Muscle layer of duodenum (tissue), 2 donors: ENCODE data around the gene GOLGA6D.
"Not testable (repeated sequence)": the region's sequence is repeated elsewhere in the genome, so short reads cannot be mapped to it uniquely, and the experiment has no call there.

Experiments
- H3K27ac ChIP-seq: one replicate; pipeline ENCODE4 v1.7.0; 2013; ENCODE audit warnings: mild to moderate bottlenecking, low read length
- H3K27me3 ChIP-seq: one replicate; pipeline ENCODE4 v1.7.0; 2013; ENCODE audit warnings: low read depth, mild to moderate bottlenecking, control low read depth, low read length
- H3K36me3 ChIP-seq, 2 donors: one replicate each; pipeline ENCODE4 v1.7.0; 2013; ENCODE audit warnings: low read length in 2 of 2, control low read depth in 1 of 2, mild to moderate bottlenecking in 1 of 2; ENCODE audit not compliant: insufficient read depth in 2 of 2, control insufficient read depth in 1 of 2
- H3K4me1 ChIP-seq, 2 donors: one replicate each; pipeline ENCODE4 v1.7.0; 2013; ENCODE audit warnings: low read length in 2 of 2, mild to moderate bottlenecking in 2 of 2, control low read depth in 1 of 2, moderate library complexity in 1 of 2; ENCODE audit not compliant: insufficient read depth in 2 of 2, control insufficient read depth in 1 of 2
- H3K4me3 ChIP-seq, 2 donors: one replicate each; pipeline ENCODE4 v1.7.0; 2013; ENCODE audit warnings: low read length in 2 of 2, low read depth in 1 of 2, mild to moderate bottlenecking in 1 of 2
- H3K9me3 ChIP-seq, 2 donors: one replicate each; pipeline ENCODE4 v1.7.0; 2013; ENCODE audit warnings: low read length in 2 of 2, control low read depth in 1 of 2, mild to moderate bottlenecking in 1 of 2; ENCODE audit not compliant: control insufficient read depth in 1 of 2
- donor health status: healthy.

The GOLGA6D gene

GRCh38 chr15:75299311-75299688, 16.7 kb downstream of the GOLGA6D start:
- not testable (repeated sequence) for H3K4me1 ChIP-seq

GRCh38 chr15:75300026-75300425, 17.4 kb downstream of the GOLGA6D start:
- not testable (repeated sequence) for H3K36me3 ChIP-seq, H3K27ac ChIP-seq, H3K9me3 ChIP-seq, H3K27me3 ChIP-seq, H3K4me3 ChIP-seq, H3K4me1 ChIP-seq

More at GRCh38 chr15:75299311-75299688, 16.7 kb downstream of the GOLGA6D start:
- not testable (repeated sequence) for H3K4me3 ChIP-seq, H3K9me3 ChIP-seq, H3K27me3 ChIP-seq, H3K36me3 ChIP-seq, H3K27ac ChIP-seq

GRCh38 chr15:75302318-75302717, 19.7 kb downstream of the GOLGA6D start:
- no peaks in the 10 kb centered on the region for H3K27me3 ChIP-seq
- no peak overlapping the region for H3K27ac ChIP-seq
- no peaks in the 10 kb centered on the region for H3K4me1 ChIP-seq
- H3K36me3 ChIP-seq = no peaks in the 10 kb centered on the region
- H3K9me3 ChIP-seq = no peaks in the 10 kb centered on the region
- no peak overlapping the region for H3K4me3 ChIP-seq

- not testable (repeated sequence) for H3K4me3 ChIP-seq, H3K27ac ChIP-seq, H3K9me3 ChIP-seq, H3K36me3 ChIP-seq, H3K27me3 ChIP-seq, H3K4me1 ChIP-seq
Observed at GRCh38 chr15:75302753-75303152, 20.1 kb downstream of the GOLGA6D start.

- Histone ChIP-seq H3K36me3 (no peaks in the 10 kb centered on the region), H3K27ac (no peak overlapping the region), H3K27me3 (peaks cover 6% of the 10 kb centered on the region)
Observed at GRCh38 chr15:75306188-75306587, 23.6 kb downstream of the GOLGA6D start.

GRCh38 chr15:75307778-75308390, 25.2 kb downstream of the GOLGA6D start:
- no peaks in the 10 kb centered on the region for H3K9me3 ChIP-seq
- H3K36me3 ChIP-seq = no peaks in the 10 kb centered on the region
- H3K27me3 ChIP-seq = peaks cover 6% of the 10 kb centered on the region
- no peak overlapping the region for H3K4me3 ChIP-seq
- H3K27ac ChIP-seq = no peak overlapping the region
- H3K4me1 ChIP-seq = no peaks in the 10 kb centered on the region

More at GRCh38 chr15:75306188-75306587, 23.6 kb downstream of the GOLGA6D start:
- Histone ChIP-seq H3K9me3 (no peaks in the 10 kb centered on the region), H3K4me3 (no peak overlapping the region), H3K4me1 (no peaks in the 10 kb centered on the region)

GRCh38 chr15:75309711-75310110, 27.1 kb downstream of the GOLGA6D start:
- Histone ChIP-seq H3K27me3 (peaks cover 6% of the 10 kb centered on the region), H3K9me3 (no peaks in the 10 kb centered on the region), H3K4me1 (no peaks in the 10 kb centered on the region), H3K27ac (no peak overlapping the region), H3K36me3 (no peaks in the 10 kb centered on the region), H3K4me3 (no peak overlapping the region)

- H3K4me3 ChIP-seq, H3K36me3 ChIP-seq, H3K9me3 ChIP-seq, H3K27me3 ChIP-seq, H3K4me1 ChIP-seq, H3K27ac ChIP-seq: not testable (repeated sequence)
Observed at GRCh38 chr15:75312548-75312947, 29.9 kb downstream of the GOLGA6D start.

- Histone ChIP-seq H3K36me3 (no peaks in the 10 kb centered on the region), H3K4me3 (no peak overlapping the region), H3K27ac (no peak overlapping the region), H3K27me3 (peaks cover 2% of the 10 kb centered on the region), H3K9me3 (no peaks in the 10 kb centered on the region), H3K4me1 (no peaks in the 10 kb centered on the region)
Observed at GRCh38 chr15:75313116-75313845, 30.6 kb downstream of the GOLGA6D start.

- no peak overlapping the region for H3K4me3 ChIP-seq
- no peaks in the 10 kb centered on the region for H3K36me3 ChIP-seq
- no peak overlapping the region for H3K27ac ChIP-seq
- H3K9me3 ChIP-seq = no peaks in the 10 kb centered on the region
- H3K27me3 ChIP-seq = no peaks in the 10 kb centered on the region
- H3K4me1 ChIP-seq = no peaks in the 10 kb centered on the region
Observed at GRCh38 chr15:75314552-75315290, 32.1 kb downstream of the GOLGA6D start.

GRCh38 chr15:75319231-75319897, 36.7 kb downstream of the GOLGA6D start:
- H3K4me3 ChIP-seq, H3K27ac ChIP-seq, H3K9me3 ChIP-seq, H3K27me3 ChIP-seq, H3K4me1 ChIP-seq, H3K36me3 ChIP-seq: not testable (repeated sequence)
